Kidney (tissue), 14 donors: ENCODE measurements around the gene ZNF316. TPM values are rescaled to one million over a fixed set of nuclear protein-coding genes. Genes with fewer than 3 reads are reported as not detected.

ENCODE experiments used
- DNase-seq, 5 donors: peaks; one replicate each; pipeline ENCODE4 v3.0.0-alpha.2; 2013 to 2020
- FAIRE-seq: peaks from 2 replicates; lab custom pipeline; 2012; peaks lifted over from hg19 to GRCh38; lab: Jason Lieb, UNC
- H3K27ac ChIP-seq, 2 donors: one replicate each; pipeline ENCODE4 v1.7.0; 2013; ENCODE audit warnings: low read depth in 2 of 2, low read length in 2 of 2, inconsistent platforms in 1 of 2
- H3K27me3 ChIP-seq: one replicate; pipeline ENCODE4 v1.7.1; 2013; ENCODE audit warnings: low read length, inconsistent platforms; ENCODE audit not compliant: control insufficient read depth, insufficient read depth
- H3K36me3 ChIP-seq, 3 donors: one replicate each; pipeline versions ENCODE4 v1.7.0 to v1.7.1; 2013; ENCODE audit warnings: low read length in 3 of 3, control low read depth in 1 of 3, inconsistent platforms in 1 of 3; ENCODE audit not compliant: insufficient read depth in 3 of 3, control insufficient read depth in 2 of 3
- H3K4me1 ChIP-seq, 3 donors: one replicate each; pipeline versions ENCODE4 v1.7.0 to v1.7.1; 2013; ENCODE audit warnings: low read length in 3 of 3, inconsistent platforms in 1 of 3, low read depth in 1 of 3; ENCODE audit not compliant: control insufficient read depth in 2 of 3, insufficient read depth in 2 of 3
- H3K4me3 ChIP-seq, 3 donors: one replicate each; pipeline versions ENCODE4 v1.7.0 to v1.8.1; 2013; ENCODE audit warnings: low read length in 3 of 3, control low read depth in 1 of 3, inconsistent platforms in 1 of 3
- H3K9ac ChIP-seq, 3 donors: one replicate each; pipeline versions ENCODE4 v1.7.0 to v1.7.1; 2013; ENCODE audit warnings: low read length in 3 of 3, control low read depth in 1 of 3, inconsistent platforms in 1 of 3
- H3K9me3 ChIP-seq, 3 donors: one replicate each; pipeline versions ENCODE4 v1.7.0 to v1.7.1; 2013; ENCODE audit warnings: low read length in 3 of 3, control low read depth in 1 of 3, inconsistent platforms in 1 of 3; ENCODE audit not compliant: control insufficient read depth in 2 of 3, insufficient read depth in 1 of 3
- intact Hi-C: fragments of 100-400 bp; cut with DNase I; formaldehyde crosslinking; loops from one replicate; pipeline ENCODE4 v1.11.1; 2022
- polyA plus RNA-seq: library from polyadenylated mRNA; stranded (reverse); fragments of 350-450 nt; fragmentation: Illumina TruSeq; extraction: RNeasy Lipid Tissue Mini Kit (QIAGEN cat#74804); gene quantifications from one replicate; pipeline ENCODE4 v1.2.3, GENCODE V29; 2014; ENCODE audit warnings: low read depth, low replicate concordance; ENCODE audit not compliant: insufficient read depth
- total RNA-seq: library from RNA; stranded (reverse); fragmentation: NEBNext Ultra II Directional; extraction: Animal tissue kit (Norgen Biotek cat#: 25700); gene quantifications from one replicate; pipeline ENCODE4 v1.2.1, GENCODE V29; 2021
- TF ChIP-seq, protein P1 (sequence below): IDR thresholded peaks from 3 replicates; pipeline ENCODE4 v1.5.1; 2012; ENCODE audit warnings: mild to moderate bottlenecking, moderate library complexity, borderline replicate concordance; ENCODE audit not compliant: insufficient read depth; ENCODE audit errors: extremely low read depth
- donor health status: control.
- donor health status: control.
- donor health status: control.
- donor health status: control.
- donor health status: control.
- donor health status: DM: yes; HTN: yes; CAD: no.
- donor health status: Normal renal cell carcinoma (clear cell type).

ZNF316 gene
- total and polyA plus RNA-seq, 2 donors from 2014 or later: 7.2 to 31.7 TPM

DNA sequence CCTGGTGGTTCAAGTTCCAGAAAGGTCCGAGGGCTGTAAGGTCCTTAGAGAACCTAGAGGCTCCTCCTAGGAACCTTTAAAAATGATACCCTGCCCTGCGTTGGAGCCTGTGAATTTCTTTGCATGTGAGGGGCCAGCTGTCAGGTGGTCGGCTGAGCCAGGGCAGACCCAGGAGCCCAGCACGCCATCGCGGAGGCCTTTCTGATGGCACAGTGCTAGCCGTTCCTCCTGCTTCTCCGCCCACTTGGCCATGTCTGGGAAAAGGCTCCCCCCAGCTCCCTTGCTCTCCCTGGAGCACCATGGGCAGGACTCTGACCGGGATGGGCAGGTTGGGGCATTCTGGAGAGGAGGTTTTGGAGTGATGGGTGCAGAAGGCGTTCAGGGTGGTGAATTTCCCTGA, 7.6 kb downstream of the ZNF316 start:
- no peak for FAIRE-seq
- H3K4me1 ChIP-seq: no peaks in the 10 kb centered on the region
- no peak overlapping the region for H3K9ac ChIP-seq
- peak in 1 of 5 donors; percentile 67 for DNase-seq
- no peak overlapping the region for H3K27ac ChIP-seq
- TF ChIP-seq, protein P1, sequence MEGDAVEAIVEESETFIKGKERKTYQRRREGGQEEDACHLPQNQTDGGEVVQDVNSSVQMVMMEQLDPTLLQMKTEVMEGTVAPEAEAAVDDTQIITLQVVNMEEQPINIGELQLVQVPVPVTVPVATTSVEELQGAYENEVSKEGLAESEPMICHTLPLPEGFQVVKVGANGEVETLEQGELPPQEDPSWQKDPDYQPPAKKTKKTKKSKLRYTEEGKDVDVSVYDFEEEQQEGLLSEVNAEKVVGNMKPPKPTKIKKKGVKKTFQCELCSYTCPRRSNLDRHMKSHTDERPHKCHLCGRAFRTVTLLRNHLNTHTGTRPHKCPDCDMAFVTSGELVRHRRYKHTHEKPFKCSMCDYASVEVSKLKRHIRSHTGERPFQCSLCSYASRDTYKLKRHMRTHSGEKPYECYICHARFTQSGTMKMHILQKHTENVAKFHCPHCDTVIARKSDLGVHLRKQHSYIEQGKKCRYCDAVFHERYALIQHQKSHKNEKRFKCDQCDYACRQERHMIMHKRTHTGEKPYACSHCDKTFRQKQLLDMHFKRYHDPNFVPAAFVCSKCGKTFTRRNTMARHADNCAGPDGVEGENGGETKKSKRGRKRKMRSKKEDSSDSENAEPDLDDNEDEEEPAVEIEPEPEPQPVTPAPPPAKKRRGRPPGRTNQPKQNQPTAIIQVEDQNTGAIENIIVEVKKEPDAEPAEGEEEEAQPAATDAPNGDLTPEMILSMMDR: no peak
- intact Hi-C loops: no loop called here
- no peaks in the 10 kb centered on the region for H3K9me3 ChIP-seq
- H3K36me3 ChIP-seq: peaks cover 0 to 21% (median 17%) of the 10 kb centered on the region in 3 donors
- H3K27me3 ChIP-seq: no peaks in the 10 kb centered on the region
- no peak overlapping the region for H3K4me3 ChIP-seq

DNA sequence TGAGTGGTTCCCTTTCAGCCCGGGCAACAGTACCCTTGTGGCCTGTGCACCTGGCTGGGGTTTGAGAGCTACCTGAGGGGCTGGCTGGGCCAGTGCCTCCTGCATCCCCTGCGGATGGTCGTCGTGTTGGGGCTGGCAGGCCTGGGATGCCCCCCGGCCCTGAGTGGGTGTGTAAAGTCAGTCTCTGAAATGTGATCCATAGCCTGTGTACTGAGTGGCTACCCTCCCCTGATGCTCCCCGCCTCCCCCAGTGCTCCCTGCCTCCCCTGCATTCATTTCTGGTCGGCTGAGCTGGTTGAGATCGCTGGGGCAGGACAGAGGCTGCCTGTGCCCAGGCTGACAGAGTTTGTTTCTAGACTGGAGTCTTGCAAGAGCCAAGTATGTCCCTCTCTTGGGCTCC, 9.3 kb downstream of the ZNF316 start:
- FAIRE-seq (no peak), DNase-seq (peak; percentile 47 to 81 (median 78))
- no peaks in the 10 kb centered on the region for H3K4me1 ChIP-seq
- no peak overlapping the region for H3K27ac ChIP-seq
- H3K9me3 ChIP-seq: no peaks in the 10 kb centered on the region
- TF ChIP-seq, protein P1: no peak
- no peaks in the 10 kb centered on the region for H3K27me3 ChIP-seq
- intact Hi-C loops: no loop called here
- peaks cover 0 to 16% (median 15%) of the 10 kb centered on the region in 3 donors for H3K36me3 ChIP-seq
- no peak overlapping the region for H3K4me3 ChIP-seq
- H3K9ac ChIP-seq: no peak overlapping the region

DNA sequence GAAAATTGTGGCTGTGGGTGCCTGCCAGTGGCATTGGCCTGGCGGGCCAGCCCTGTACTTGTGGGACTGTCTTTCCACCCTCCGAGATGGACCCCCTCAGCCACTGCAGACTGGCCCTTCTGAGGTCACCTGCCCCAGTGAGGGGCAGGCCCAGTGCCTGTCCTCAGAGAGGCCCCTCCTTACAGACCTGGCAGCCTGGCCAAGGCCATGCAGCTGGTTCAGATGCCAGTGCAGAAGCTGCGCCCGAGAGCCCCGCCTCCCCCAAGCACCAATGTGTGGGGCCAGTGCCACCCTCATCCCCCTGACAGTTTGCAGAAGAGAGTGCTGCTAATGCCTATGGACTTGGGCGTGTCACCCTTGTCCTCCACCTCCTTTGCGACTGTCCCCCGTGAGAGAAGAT, 10.0 kb downstream of the ZNF316 start:
- Histone ChIP-seq H3K4me3 (no peak overlapping the region), H3K36me3 (peaks cover 0 to 15% (median 12%) of the 10 kb centered on the region in 3 donors), H3K27me3 (no peaks in the 10 kb centered on the region), H3K27ac (no peak overlapping the region), H3K9me3 (no peaks in the 10 kb centered on the region), H3K4me1 (no peaks in the 10 kb centered on the region), H3K9ac (no peak overlapping the region)
- intact Hi-C loops: no loop called here
- DNase-seq (peak in 1 of 5 donors; percentile 41), FAIRE-seq (no peak)
- TF ChIP-seq, protein P1: no peak

DNA sequence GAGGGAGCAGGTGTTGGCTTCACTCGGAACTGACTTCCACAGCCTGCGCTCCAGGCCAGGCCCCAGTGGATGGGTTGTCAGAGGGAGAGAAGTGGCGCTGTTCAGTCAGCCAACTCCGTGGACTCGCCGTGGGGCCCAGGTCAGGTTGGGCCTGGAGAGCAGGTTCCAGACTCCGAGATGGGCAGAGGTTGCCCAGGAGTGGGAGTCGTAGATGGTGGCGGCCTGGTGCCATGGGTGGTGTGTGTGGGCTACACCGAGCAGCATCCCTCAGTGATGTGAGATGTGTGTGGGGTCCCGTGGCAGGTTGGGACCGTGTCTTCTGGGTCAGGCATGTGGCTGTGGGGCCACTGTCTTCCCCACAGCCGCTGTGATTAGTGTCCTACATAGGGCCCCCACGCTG, 10.4 kb downstream of the ZNF316 start:
- Histone ChIP-seq H3K9me3 (no peaks in the 10 kb centered on the region), H3K9ac (no peak overlapping the region), H3K27me3 (no peaks in the 10 kb centered on the region), H3K36me3 (peaks cover 0 to 13% (median 10%) of the 10 kb centered on the region in 3 donors), H3K27ac (no peak overlapping the region), H3K4me3 (no peak overlapping the region), H3K4me1 (no peaks in the 10 kb centered on the region)
- FAIRE-seq (no peak), DNase-seq (peak in 1 of 5 donors; percentile 65)
- TF ChIP-seq, protein P1: no peak
- intact Hi-C loops: no loop called here
